SU-DHL-6 (cell line): ENCODE results near the gene ARVCF.

ENCODE experiments used
- H2AFZ ChIP-seq: fragments of 200-600 bp; sonication (generic); 2 replicates; pipeline ENCODE4 v1.6.1; 2014; ENCODE audit warnings: low read depth, mild to moderate bottlenecking, moderate library complexity, mixed read lengths, antibody characterized with exemption, low read length; ENCODE audit not compliant: severe bottlenecking
- H3F3A ChIP-seq: fragments of 200-600 bp; shearing (Covaris generic); 2 replicates; pipeline ENCODE4 v1.6.0; 2016; ENCODE audit warnings: antibody characterized with exemption, mild to moderate bottlenecking; ENCODE audit not compliant: insufficient read depth
- H3K27ac ChIP-seq: fragments of 200-600 bp; sonication (generic); 2 replicates; pipeline ENCODE4 v1.5.1; 2016; ENCODE audit warnings: low read depth, mild to moderate bottlenecking, low read length, moderate library complexity, mixed read lengths
- H3K27me3 ChIP-seq: fragments of 200-600 bp; sonication (generic), shearing (Covaris generic); 2 replicates; pipeline ENCODE4 v1.6.0; 2014; ENCODE audit warnings: mild to moderate bottlenecking, low read length
- H3K36me3 ChIP-seq: fragments of 200-600 bp; sonication (generic); 2 replicates; pipeline ENCODE4 v1.6.1; 2014; ENCODE audit warnings: mild to moderate bottlenecking, low read length, mixed read lengths
- H3K4me2 ChIP-seq: fragments of 300-600, 200-600 bp; shearing (Covaris generic), sonication (generic); 2 replicates; pipeline ENCODE4 v1.6.0; 2014; ENCODE audit warnings: low read length, low read depth, mild to moderate bottlenecking; ENCODE audit not compliant: poor library complexity, severe bottlenecking
- H3K4me3 ChIP-seq: fragments of 200-600 bp; sonication (generic); 2 replicates; pipeline ENCODE4 v1.5.1; 2014; ENCODE audit warnings: antibody characterized with exemption, low read length, mild to moderate bottlenecking, mixed read lengths; ENCODE audit not compliant: insufficient read depth, poor library complexity, severe bottlenecking
- H3K79me2 ChIP-seq: fragments of 200-600 bp; sonication (generic); 2 replicates; pipeline ENCODE4 v1.6.1; 2014; ENCODE audit warnings: mild to moderate bottlenecking, low read length, moderate library complexity; ENCODE audit not compliant: insufficient read depth
- H3K9ac ChIP-seq: fragments of 200-600 bp; sonication (generic); 2 replicates; pipeline ENCODE4 v1.7.0; 2014; ENCODE audit warnings: mild to moderate bottlenecking, low read length
- H3K9me2 ChIP-seq: fragments of 200-600 bp; sonication (generic); replicated peaks from 2 replicates; pipeline ENCODE4 v1.6.1; 2014; ENCODE audit warnings: low read length; ENCODE audit not compliant: insufficient read depth
- H3K9me3 ChIP-seq: fragments of 200-600 bp; sonication (generic); 2 replicates; pipeline ENCODE4 v1.6.1; 2014; ENCODE audit warnings: low read length, mixed read lengths; ENCODE audit not compliant: insufficient read depth
- H4K20me1 ChIP-seq: fragments of 200-600 bp; sonication (generic); 2 replicates; pipeline ENCODE4 v1.6.1; 2014; ENCODE audit warnings: low read depth, mild to moderate bottlenecking, antibody characterized with exemption, low read length, moderate library complexity, mixed read lengths
- CTCF ChIP-seq: fragments of 200-600 bp; sonication (generic); IDR thresholded peaks from one replicate; pipeline ENCODE4 v1.5.1; 2017; ENCODE audit warnings: antibody characterized with exemption, mild to moderate bottlenecking, low read length, moderate library complexity; ENCODE audit not compliant: insufficient read depth, poor library complexity, severe bottlenecking
- EZH2phosphoT487 ChIP-seq: fragments of 200-600 bp; sonication (generic), shearing (Covaris generic); conservative IDR thresholded peaks from 2 replicates; pipeline ENCODE4 v1.6.1; 2018; ENCODE audit warnings: mild to moderate bottlenecking, antibody characterized with exemption, low read length, moderate library complexity, mixed read lengths

Gene ARVCF

GRCh38 chr22:20027966-20028854 is 11.6 kb upstream of the ARVCF start:
- Histone ChIP-seq H3K27me3 (no peaks in the 10 kb centered on the region), H3K4me3 (no peak overlapping the region), H3K36me3 (no peaks in the 10 kb centered on the region), H3K9ac (no peak overlapping the region), H3K9me3 (no peaks in the 10 kb centered on the region), H3K79me2 (no peaks in the 10 kb centered on the region), H3F3A (no peaks in the 10 kb centered on the region), H2AFZ (no peak overlapping the region), H3K4me2 (no peak overlapping the region), H4K20me1 (no peaks in the 10 kb centered on the region), H3K27ac (no peak overlapping the region), H3K9me2 (no peaks in the 10 kb centered on the region)
- no peak for TF ChIP-seq EZH2phosphoT487
- no peak for TF ChIP-seq CTCF

GRCh38 chr22:20026996-20027601 is 10.5 kb upstream of the ARVCF start:
- Histone ChIP-seq H3K9me3 (no peaks in the 10 kb centered on the region), H3K27ac (no peak overlapping the region), H3F3A (no peaks in the 10 kb centered on the region), H2AFZ (no peak overlapping the region), H3K79me2 (peaks cover 5% of the 10 kb centered on the region; the same call in 1 of the 2 replicates), H3K4me3 (no peak overlapping the region), H4K20me1 (no peaks in the 10 kb centered on the region), H3K4me2 (no peak overlapping the region), H3K27me3 (no peaks in the 10 kb centered on the region), H3K9ac (no peak overlapping the region), H3K36me3 (no peaks in the 10 kb centered on the region), H3K9me2 (no peaks in the 10 kb centered on the region)
- TF ChIP-seq EZH2phosphoT487 = no peak
- TF ChIP-seq CTCF = no peak

- no peaks in the 10 kb centered on the region for H3F3A ChIP-seq
- H3K4me2 ChIP-seq = no peak overlapping the region
- no peak overlapping the region for H3K4me3 ChIP-seq
- H4K20me1 ChIP-seq = no peaks in the 10 kb centered on the region
- H3K27me3 ChIP-seq = no peaks in the 10 kb centered on the region
- no peak overlapping the region for H2AFZ ChIP-seq
- no peaks in the 10 kb centered on the region for H3K36me3 ChIP-seq
- H3K9me2 ChIP-seq = no peaks in the 10 kb centered on the region
- TF ChIP-seq CTCF (no peak), EZH2phosphoT487 (no peak)
- H3K9me3 ChIP-seq = no peaks in the 10 kb centered on the region
- no peak overlapping the region for H3K9ac ChIP-seq
- peaks cover 9% of the 10 kb centered on the region; the same call in 1 of the 2 replicates for H3K79me2 ChIP-seq
- H3K27ac ChIP-seq = no peak overlapping the region
Observed at GRCh38 chr22:20026204-20026908, 9.7 kb upstream of the ARVCF start.
